MM.1S (cell line): ENCODE results near the gene TNFRSF25.

Experiments
- CTCF ChIP-seq: fragments of 300-600 bp; sonication (generic); IDR thresholded peaks from 2 replicates; pipeline ENCODE4 v1.5.1; 2016; ENCODE audit warnings: antibody characterized with exemption, low read length, mixed read lengths
- EZH2 ChIP-seq: fragments of 300-600 bp; sonication (generic); optimal IDR thresholded peaks from 2 replicates; pipeline ENCODE3; 2017; ENCODE audit warnings: low read depth, mild to moderate bottlenecking, antibody characterized with exemption, low read length, mixed read lengths

- TF ChIP-seq CTCF: no peak
- TF ChIP-seq EZH2: no peak
Observed at GRCh38 chr1:6441586-6441985, 24.4 kb downstream of the TNFRSF25 start.
